CD4-positive, alpha-beta memory T cell (primary cell): ENCODE results near the gene TCF7L1. TPM values are rescaled to one million over a fixed set of nuclear protein-coding genes. Genes with fewer than 3 reads are reported as not detected.

Source experiments
- CTCF ChIA-PET: fragments of 350-600 bp; sonication (Branson Sonifier 250); formaldehyde crosslinking; loops from one replicate; lab custom pipeline; 2021; ENCODE audit warnings: inconsistent platforms; ENCODE audit not compliant: partially characterized antibody; lab: Charles Lee
- POLR2A ChIA-PET: fragments of 350-600 bp; sonication (Branson Sonifier 250); formaldehyde crosslinking; loops from one replicate; lab custom pipeline; 2021; ENCODE audit not compliant: partially characterized antibody; lab: Charles Lee
- DNase-seq, 5 donors: peaks; one replicate each; pipeline versions ENCODE4 v3.0.0 to v3.0.0-alpha.2; 2020 to 2022; ENCODE audit warnings: mixed read lengths in 1 of 5
- H3K27ac ChIP-seq: one replicate; pipeline ENCODE4 v1.7.0; 2013; ENCODE audit warnings: low read depth, low read length
- H3K27me3 ChIP-seq: 2 replicates; pipeline ENCODE4 v1.7.0; 2013; ENCODE audit warnings: mild to moderate bottlenecking, low read length, moderate library complexity; ENCODE audit not compliant: insufficient read depth
- H3K36me3 ChIP-seq: 2 replicates; pipeline ENCODE4 v1.7.0; 2013; ENCODE audit warnings: mild to moderate bottlenecking, low read length, moderate library complexity; ENCODE audit not compliant: insufficient read depth
- H3K4me1 ChIP-seq: 2 replicates; pipeline ENCODE4 v1.7.0; 2013; ENCODE audit warnings: mild to moderate bottlenecking, low read length, moderate library complexity; ENCODE audit not compliant: insufficient read depth
- H3K4me3 ChIP-seq, 2 donors: one replicate each; pipeline ENCODE4 v1.7.0; 2013; ENCODE audit warnings: low read length in 2 of 2, mild to moderate bottlenecking in 1 of 2
- H3K9me3 ChIP-seq, 2 donors: one replicate each; pipeline ENCODE4 v1.7.0; 2013; ENCODE audit warnings: low read length in 2 of 2, control low read depth in 1 of 2; ENCODE audit not compliant: control insufficient read depth in 1 of 2
- H3K27ac Mint-ChIP-seq, 7 donors: one replicate each; pipeline ENCODE4 v1.8.0; 2020 to 2021; ENCODE audit warnings: mixed read lengths in 7 of 7, mild to moderate bottlenecking in 6 of 7, inconsistent platforms in 3 of 7, moderate library complexity in 3 of 7
- H3K27me3 Mint-ChIP-seq, 2 donors: one replicate each; pipeline ENCODE4 v1.8.0; 2020 to 2021; ENCODE audit warnings: mixed read lengths in 2 of 2
- H3K36me3 Mint-ChIP-seq, 2 donors: one replicate each; pipeline ENCODE4 v1.8.0; 2020 to 2021; ENCODE audit warnings: mixed read lengths in 2 of 2, inconsistent platforms in 1 of 2, mild to moderate bottlenecking in 1 of 2
- H3K4me1 Mint-ChIP-seq, 4 donors: one replicate each; pipeline ENCODE4 v1.8.0; 2020 to 2021; ENCODE audit warnings: mixed read lengths in 4 of 4, mild to moderate bottlenecking in 1 of 4
- H3K4me3 Mint-ChIP-seq, 8 donors: one replicate each; pipeline ENCODE4 v1.8.0; 2020 to 2021; ENCODE audit warnings: mixed read lengths in 8 of 8, mild to moderate bottlenecking in 7 of 8, moderate library complexity in 6 of 8, inconsistent platforms in 3 of 8
- H3K9me3 Mint-ChIP-seq, 8 donors: one replicate each; pipeline ENCODE4 v1.8.0; 2020 to 2021; ENCODE audit warnings: mixed read lengths in 8 of 8, mild to moderate bottlenecking in 5 of 8, inconsistent platforms in 3 of 8, moderate library complexity in 1 of 8
- intact Hi-C: fragments of 100-400 bp; cut with micrococcal nuclease; formaldehyde crosslinking; loops from one replicate; pipeline ENCODE4 v1.15.1; 2023
- polyA plus RNA-seq, 2 donors: library from polyadenylated mRNA; unstranded; fragments of 300-500 nt; fragmentation: Illumina TruSeq; gene quantifications; one replicate each; pipeline ENCODE4 v1.2.3, GENCODE V29; 2021
- total RNA-seq, 2 experiments: library from RNA; stranded (reverse); gene quantifications; one replicate each; pipeline ENCODE4 v1.2.3, GENCODE V29; 2021

The TCF7L1 gene
- total and polyA plus RNA-seq, 4 experiments from 2014 or later = 0.06 TPM; not detected in 3

- H3K4me1 ChIP-seq = no peaks in the 10 kb centered on the region
- H3K36me3 ChIP-seq = no peaks in the 10 kb centered on the region
- ChIA-PET CTCF (no interaction called here), POLR2A (no interaction called here)
- peaks cover 6 to 14% of the 10 kb centered on the region in 2 donors for H3K27me3 Mint-ChIP-seq
- no peak for DNase-seq
- no peak overlapping the region for H3K27ac Mint-ChIP-seq
- no peak overlapping the region for H3K4me3 ChIP-seq
- intact Hi-C loops = no loop called here
- H3K4me1 Mint-ChIP-seq = no peaks in the 10 kb centered on the region
- no peaks in the 10 kb centered on the region for H3K36me3 Mint-ChIP-seq
- no peak overlapping the region for H3K27ac ChIP-seq
- H3K9me3 ChIP-seq = no peaks in the 10 kb centered on the region
- no peaks in the 10 kb centered on the region for H3K27me3 ChIP-seq
- no peaks in the 10 kb centered on the region for H3K9me3 Mint-ChIP-seq
- no peak overlapping the region for H3K4me3 Mint-ChIP-seq
Observed at GRCh38 chr2:85184990-85185389, 51.8 kb downstream of the TCF7L1 start.

- ChIA-PET CTCF (interaction anchor here (0.6 kb wide), 1 partner anchor 140 kb away, joined by 3 read pairs; no protein-coding TSS in a partner anchor), POLR2A (no interaction called here)
- Mint-ChIP-seq H3K36me3 (no peaks in the 10 kb centered on the region), H3K27ac (no peak overlapping the region), H3K9me3 (no peaks in the 10 kb centered on the region), H3K4me1 (no peaks in the 10 kb centered on the region), H3K4me3 (no peak overlapping the region), H3K27me3 (peaks cover 6 to 14% of the 10 kb centered on the region in 2 donors)
- no peaks in the 10 kb centered on the region for H3K36me3 ChIP-seq
- H3K9me3 ChIP-seq = no peaks in the 10 kb centered on the region
- intact Hi-C loops = no loop called here
- DNase-seq = no peak
- H3K27ac ChIP-seq = no peak overlapping the region
- no peak overlapping the region for H3K4me3 ChIP-seq
- H3K4me1 ChIP-seq = no peaks in the 10 kb centered on the region
- H3K27me3 ChIP-seq = no peaks in the 10 kb centered on the region
Observed at GRCh38 chr2:85185431-85185940, 52.3 kb downstream of the TCF7L1 start.

GRCh38 chr2:85187069-85187468, 53.9 kb downstream of the TCF7L1 start:
- Mint-ChIP-seq H3K36me3 (no peaks in the 10 kb centered on the region), H3K27ac (no peak overlapping the region), H3K4me3 (no peak overlapping the region), H3K4me1 (no peaks in the 10 kb centered on the region), H3K9me3 (no peaks in the 10 kb centered on the region), H3K27me3 (peaks cover 6 to 14% of the 10 kb centered on the region in 2 donors)
- Histone ChIP-seq H3K9me3 (no peaks in the 10 kb centered on the region), H3K27ac (no peak overlapping the region), H3K4me1 (no peaks in the 10 kb centered on the region), H3K4me3 (no peak overlapping the region), H3K27me3 (no peaks in the 10 kb centered on the region), H3K36me3 (no peaks in the 10 kb centered on the region)
- intact Hi-C loops = no loop called here
- POLR2A ChIA-PET = no interaction called here
- no peak for DNase-seq
- CTCF ChIA-PET = interaction anchor here (1.5 kb wide), 1 partner anchor 11 kb away, joined by 3 read pairs; no protein-coding TSS in a partner anchor

GRCh38 chr2:85188852-85189251, 55.7 kb downstream of the TCF7L1 start:
- no peak overlapping the region for H3K4me3 ChIP-seq
- POLR2A ChIA-PET = no interaction called here
- peaks cover 7 to 14% of the 10 kb centered on the region in 2 donors for H3K27me3 Mint-ChIP-seq
- no peaks in the 10 kb centered on the region for H3K4me1 ChIP-seq
- no peaks in the 10 kb centered on the region for H3K36me3 ChIP-seq
- no peaks in the 10 kb centered on the region for H3K4me1 Mint-ChIP-seq
- CTCF ChIA-PET = no interaction called here
- no peak overlapping the region for H3K27ac Mint-ChIP-seq
- intact Hi-C loops = no loop called here
- H3K36me3 Mint-ChIP-seq = no peaks in the 10 kb centered on the region
- no peak for DNase-seq
- H3K27me3 ChIP-seq = no peaks in the 10 kb centered on the region
- H3K9me3 Mint-ChIP-seq = no peaks in the 10 kb centered on the region
- no peaks in the 10 kb centered on the region for H3K9me3 ChIP-seq
- H3K4me3 Mint-ChIP-seq = no peak overlapping the region
- no peak overlapping the region for H3K27ac ChIP-seq

GRCh38 chr2:85189606-85190270, 56.5 kb downstream of the TCF7L1 start:
- H3K27me3 Mint-ChIP-seq = peaks cover 7 to 15% of the 10 kb centered on the region in 2 donors
- Histone ChIP-seq H3K36me3 (no peaks in the 10 kb centered on the region), H3K4me3 (no peak overlapping the region), H3K4me1 (no peaks in the 10 kb centered on the region), H3K27ac (no peak overlapping the region), H3K27me3 (no peaks in the 10 kb centered on the region), H3K9me3 (no peaks in the 10 kb centered on the region)
- H3K27ac Mint-ChIP-seq = no peak overlapping the region
- no peaks in the 10 kb centered on the region for H3K36me3 Mint-ChIP-seq
- no peak overlapping the region for H3K4me3 Mint-ChIP-seq
- no peaks in the 10 kb centered on the region for H3K4me1 Mint-ChIP-seq
- intact Hi-C loops = no loop called here
- H3K9me3 Mint-ChIP-seq = peaks cover 0 to 4% (median 0%) of the 10 kb centered on the region in 8 donors
- no peak for DNase-seq
- ChIA-PET POLR2A (no interaction called here), CTCF (no interaction called here)

GRCh38 chr2:85191157-85191556, 58.0 kb downstream of the TCF7L1 start:
- Mint-ChIP-seq H3K27ac (no peak overlapping the region), H3K4me1 (no peaks in the 10 kb centered on the region), H3K4me3 (no peak overlapping the region), H3K9me3 (peaks cover 0 to 4% (median 0%) of the 10 kb centered on the region in 8 donors), H3K36me3 (no peaks in the 10 kb centered on the region), H3K27me3 (peaks cover 5 to 10% of the 10 kb centered on the region in 2 donors)
- Histone ChIP-seq H3K9me3 (no peaks in the 10 kb centered on the region), H3K4me1 (no peaks in the 10 kb centered on the region), H3K4me3 (no peak overlapping the region), H3K27ac (no peak overlapping the region), H3K27me3 (no peaks in the 10 kb centered on the region), H3K36me3 (no peaks in the 10 kb centered on the region)
- ChIA-PET POLR2A (no interaction called here), CTCF (no interaction called here)
- no peak for DNase-seq
- intact Hi-C loops = no loop called here

- H3K36me3 ChIP-seq = no peaks in the 10 kb centered on the region
- no peak overlapping the region for H3K4me3 Mint-ChIP-seq
- H3K4me3 ChIP-seq = no peak overlapping the region
- intact Hi-C loops = no loop called here
- peaks cover 5% of the 10 kb centered on the region in 2 donors for H3K27me3 Mint-ChIP-seq
- no peaks in the 10 kb centered on the region for H3K27me3 ChIP-seq
- no peak overlapping the region for H3K27ac Mint-ChIP-seq
- no peak for DNase-seq
- POLR2A ChIA-PET = no interaction called here
- H3K4me1 Mint-ChIP-seq = no peaks in the 10 kb centered on the region
- CTCF ChIA-PET = no interaction called here
- H3K36me3 Mint-ChIP-seq = no peaks in the 10 kb centered on the region
- H3K27ac ChIP-seq = no peak overlapping the region
- H3K4me1 ChIP-seq = no peaks in the 10 kb centered on the region
- H3K9me3 ChIP-seq = no peaks in the 10 kb centered on the region
- H3K9me3 Mint-ChIP-seq = peaks cover 0 to 4% (median 0%) of the 10 kb centered on the region in 8 donors
Observed at GRCh38 chr2:85194780-85195480, 61.7 kb downstream of the TCF7L1 start.
